Memory B cell (primary cell): Measurements from ENCODE around the gene STAT3.
"Not testable (repeated sequence)": the region's sequence is repeated elsewhere in the genome, so short reads cannot be mapped to it uniquely, and the experiment has no call there.

Experiments
- ATAC-seq: fragments of 150-1000 bp; cut with Tn5 transposase; 2 replicates; pipeline ENCODE4 v1.10.0; 2021; ENCODE audit warnings: low read depth, mild to moderate bottlenecking, moderate library complexity
- DNase-seq, 2 donors: peaks; one replicate each; pipeline ENCODE4 v3.0.0; 2022; ENCODE audit warnings: low spot score in 2 of 2
- H3K27ac Mint-ChIP-seq: one replicate; pipeline ENCODE4 v1.8.0; 2022; ENCODE audit warnings: mild to moderate bottlenecking, moderate library complexity, mixed read lengths
- H3K27me3 Mint-ChIP-seq: one replicate; pipeline ENCODE4 v1.8.0; 2022; ENCODE audit warnings: mixed read lengths
- H3K36me3 Mint-ChIP-seq: one replicate; pipeline ENCODE4 v1.8.0; 2022; ENCODE audit warnings: mild to moderate bottlenecking, mixed read lengths
- H3K4me1 Mint-ChIP-seq: one replicate; pipeline ENCODE4 v1.8.0; 2022; ENCODE audit warnings: mixed read lengths
- H3K4me3 Mint-ChIP-seq: one replicate; pipeline ENCODE4 v1.8.0; 2022; ENCODE audit warnings: mild to moderate bottlenecking, moderate library complexity, mixed read lengths
- H3K9me3 Mint-ChIP-seq: one replicate; pipeline ENCODE4 v1.8.0; 2022; ENCODE audit warnings: mixed read lengths

Gene STAT3

GRCh38 chr17:42380935-42381334, 7.3 kb downstream of the STAT3 start:
- H3K9me3 Mint-ChIP-seq, result no peaks in the 10 kb centered on the region
- ATAC-seq (no peak), DNase-seq (no peak)
- no peaks in the 10 kb centered on the region for H3K36me3 Mint-ChIP-seq
- H3K27ac Mint-ChIP-seq, result no peak overlapping the region
- H3K27me3 Mint-ChIP-seq, result no peaks in the 10 kb centered on the region
- H3K4me3 Mint-ChIP-seq, result no peak overlapping the region
- H3K4me1 Mint-ChIP-seq, result peaks cover 38% of the 10 kb centered on the region

GRCh38 chr17:42378959-42379594, 9.2 kb downstream of the STAT3 start:
- H3K9me3 Mint-ChIP-seq, result no peaks in the 10 kb centered on the region
- DNase-seq, result no peak
- peaks cover 37% of the 10 kb centered on the region for H3K4me1 Mint-ChIP-seq
- H3K27ac Mint-ChIP-seq, result peak overlapping the region; percentile 93
- H3K36me3 Mint-ChIP-seq, result peaks cover 2% of the 10 kb centered on the region
- ATAC-seq, result peak; percentile 88
- no peaks in the 10 kb centered on the region for H3K27me3 Mint-ChIP-seq
- peak overlapping the region; percentile 83 for H3K4me3 Mint-ChIP-seq

- Mint-ChIP-seq H3K27ac (peak overlapping the region; percentile 93), H3K9me3 (no peaks in the 10 kb centered on the region), H3K4me3 (peak overlapping the region; percentile 83), H3K4me1 (peaks cover 36% of the 10 kb centered on the region), H3K36me3 (peaks cover 2% of the 10 kb centered on the region), H3K27me3 (no peaks in the 10 kb centered on the region)
- no peak for DNase-seq
- ATAC-seq, result no peak
Measured at GRCh38 chr17:42378359-42378958, 9.8 kb downstream of the STAT3 start.

GRCh38 chr17:42373896-42374295, 14.3 kb downstream of the STAT3 start:
- Mint-ChIP-seq H3K27ac (no peak overlapping the region), H3K4me3 (no peak overlapping the region), H3K4me1 (peaks cover 24% of the 10 kb centered on the region), H3K9me3 (peaks cover 2% of the 10 kb centered on the region), H3K27me3 (no peaks in the 10 kb centered on the region), H3K36me3 (peaks cover 12% of the 10 kb centered on the region)
- no peak for DNase-seq
- ATAC-seq, result no peak

GRCh38 chr17:42372142-42372541, 16.1 kb downstream of the STAT3 start:
- no peak overlapping the region for H3K4me3 Mint-ChIP-seq
- DNase-seq, result no peak
- H3K9me3 Mint-ChIP-seq, result peaks cover 2% of the 10 kb centered on the region
- H3K27me3 Mint-ChIP-seq, result no peaks in the 10 kb centered on the region
- H3K27ac Mint-ChIP-seq, result no peak overlapping the region
- ATAC-seq, result no peak
- H3K4me1 Mint-ChIP-seq, result peaks cover 17% of the 10 kb centered on the region
- peaks cover 15% of the 10 kb centered on the region for H3K36me3 Mint-ChIP-seq

GRCh38 chr17:42368797-42369561, 19.3 kb downstream of the STAT3 start:
- H3K27ac Mint-ChIP-seq, H3K4me3 Mint-ChIP-seq, H3K9me3 Mint-ChIP-seq, H3K27me3 Mint-ChIP-seq, ATAC-seq, DNase-seq: not testable (repeated sequence)
- Mint-ChIP-seq H3K4me1 (peaks cover 24% of the 10 kb centered on the region), H3K36me3 (peaks cover 15% of the 10 kb centered on the region)

- H3K36me3 Mint-ChIP-seq, result peaks cover 17% of the 10 kb centered on the region
- H3K4me1 Mint-ChIP-seq, result peaks cover 28% of the 10 kb centered on the region
- not testable (repeated sequence) for H3K9me3 Mint-ChIP-seq
Measured at GRCh38 chr17:42368310-42368709, 19.9 kb downstream of the STAT3 start.

GRCh38 chr17:42366176-42367023, 21.8 kb downstream of the STAT3 start:
- DNase-seq, ATAC-seq, H3K9me3 Mint-ChIP-seq, H3K27ac Mint-ChIP-seq, H3K27me3 Mint-ChIP-seq, H3K4me3 Mint-ChIP-seq: not testable (repeated sequence)
- Mint-ChIP-seq H3K4me1 (peaks cover 44% of the 10 kb centered on the region), H3K36me3 (peaks cover 13% of the 10 kb centered on the region)

More at GRCh38 chr17:42368310-42368709, 19.9 kb downstream of the STAT3 start:
- not testable (repeated sequence) for H3K27me3 Mint-ChIP-seq, H3K27ac Mint-ChIP-seq, DNase-seq, H3K4me3 Mint-ChIP-seq, ATAC-seq

- Mint-ChIP-seq H3K27me3 (no peaks in the 10 kb centered on the region), H3K36me3 (peaks cover 10% of the 10 kb centered on the region), H3K9me3 (no peaks in the 10 kb centered on the region), H3K4me3 (no peak overlapping the region), H3K27ac (no peak overlapping the region), H3K4me1 (peaks cover 42% of the 10 kb centered on the region)
- no peak for DNase-seq
- ATAC-seq, result no peak
Measured at GRCh38 chr17:42365136-42365535, 23.1 kb downstream of the STAT3 start.

- peak; percentile 31 for ATAC-seq
- H3K27me3 Mint-ChIP-seq, result no peaks in the 10 kb centered on the region
- H3K27ac Mint-ChIP-seq, result peak overlapping the region; percentile 0
- DNase-seq, result no peak
- H3K4me3 Mint-ChIP-seq, result peak overlapping the region; percentile 27
- no peaks in the 10 kb centered on the region for H3K9me3 Mint-ChIP-seq
- H3K4me1 Mint-ChIP-seq, result peaks cover 46% of the 10 kb centered on the region
- peaks cover 13% of the 10 kb centered on the region for H3K36me3 Mint-ChIP-seq
Measured at GRCh38 chr17:42363767-42364585, 24.3 kb downstream of the STAT3 start.

GRCh38 chr17:42363231-42363630, 25.0 kb downstream of the STAT3 start:
- Mint-ChIP-seq H3K27ac (peak overlapping the region; percentile 32), H3K4me3 (no peak overlapping the region), H3K27me3 (no peaks in the 10 kb centered on the region), H3K9me3 (no peaks in the 10 kb centered on the region), H3K4me1 (peaks cover 51% of the 10 kb centered on the region), H3K36me3 (peaks cover 13% of the 10 kb centered on the region)
- ATAC-seq, result peak; percentile 26
- no peak for DNase-seq

GRCh38 chr17:42362245-42362961, 25.8 kb downstream of the STAT3 start:
- peaks cover 49% of the 10 kb centered on the region for H3K4me1 Mint-ChIP-seq
- H3K27me3 Mint-ChIP-seq, result no peaks in the 10 kb centered on the region
- ATAC-seq (no peak), DNase-seq (no peak)
- no peaks in the 10 kb centered on the region for H3K9me3 Mint-ChIP-seq
- H3K4me3 Mint-ChIP-seq, result no peak overlapping the region
- H3K27ac Mint-ChIP-seq, result peak overlapping the region; percentile 32
- peaks cover 12% of the 10 kb centered on the region for H3K36me3 Mint-ChIP-seq
